H1 (cell line): ENCODE measurements around the gene CDKN2AIP.
A peak's percentile ranks its signal among the peaks of the same experiment; 100 is the strongest.

Experiments
- ASH2L ChIP-seq: fragments of 200-600, 300-600 bp; sonication (generic); IDR thresholded peaks from one replicate; pipeline ENCODE4 v1.7.1; 2017; ENCODE audit warnings: low read length
- CHD1 ChIP-seq: IDR thresholded peaks from 2 replicates; pipeline ENCODE4 v1.6.1; 2012; ENCODE audit warnings: low read depth, low read length, improper control_type of control experiment
- CHD2 ChIP-seq: IDR thresholded peaks from 2 replicates; pipeline ENCODE4 v1.6.1; 2012; ENCODE audit warnings: low read length, improper control_type of control experiment
- POLR2A ChIP-seq, 2 experiments: IDR thresholded peaks; 1 replicate in 1 of 2; 2 replicates in 1 of 2; pipeline ENCODE4 v1.6.1; 2011; ENCODE audit warnings: low read depth in 2 of 2, low read length in 2 of 2, mild to moderate bottlenecking in 2 of 2; ENCODE audit errors: control extremely low read depth in 1 of 2
- POLR2AphosphoS5 ChIP-seq: IDR thresholded peaks from 2 replicates; pipeline ENCODE4 v1.6.1; 2011; ENCODE audit warnings: low read depth, low read length
- RFX5 ChIP-seq: IDR thresholded peaks from 2 replicates; pipeline ENCODE4 v1.6.1; 2011; ENCODE audit warnings: low read depth, low read length, improper control_type of control experiment, borderline replicate concordance
- SRF ChIP-seq: IDR thresholded peaks from 2 replicates; pipeline ENCODE4 v1.6.1; 2011; ENCODE audit warnings: mild to moderate bottlenecking, low read depth, low read length, moderate library complexity
- YY1 ChIP-seq: IDR thresholded peaks from 2 replicates; pipeline ENCODE4 v1.6.1; 2011; ENCODE audit warnings: low read depth, mild to moderate bottlenecking, low read length
- TF ChIP-seq, protein P1 (sequence below), 3 experiments: IDR thresholded peaks; 1 replicate in 2 of 3; 2 replicates in 1 of 3; pipeline versions ENCODE4 v1.5.1 to v1.6.1; 2011; ENCODE audit warnings: low read length in 3 of 3, mild to moderate bottlenecking in 3 of 3, inconsistent platforms in 2 of 3, low read depth in 1 of 3, moderate library complexity in 1 of 3; ENCODE audit not compliant: insufficient read depth in 1 of 3; ENCODE audit errors: control extremely low read depth in 1 of 3
- TF ChIP-seq, protein P2 (sequence below): IDR thresholded peaks from 2 replicates; pipeline ENCODE4 v1.6.1; 2011; ENCODE audit warnings: low read depth, mild to moderate bottlenecking, low read length; ENCODE audit not compliant: insufficient read depth

DNA sequence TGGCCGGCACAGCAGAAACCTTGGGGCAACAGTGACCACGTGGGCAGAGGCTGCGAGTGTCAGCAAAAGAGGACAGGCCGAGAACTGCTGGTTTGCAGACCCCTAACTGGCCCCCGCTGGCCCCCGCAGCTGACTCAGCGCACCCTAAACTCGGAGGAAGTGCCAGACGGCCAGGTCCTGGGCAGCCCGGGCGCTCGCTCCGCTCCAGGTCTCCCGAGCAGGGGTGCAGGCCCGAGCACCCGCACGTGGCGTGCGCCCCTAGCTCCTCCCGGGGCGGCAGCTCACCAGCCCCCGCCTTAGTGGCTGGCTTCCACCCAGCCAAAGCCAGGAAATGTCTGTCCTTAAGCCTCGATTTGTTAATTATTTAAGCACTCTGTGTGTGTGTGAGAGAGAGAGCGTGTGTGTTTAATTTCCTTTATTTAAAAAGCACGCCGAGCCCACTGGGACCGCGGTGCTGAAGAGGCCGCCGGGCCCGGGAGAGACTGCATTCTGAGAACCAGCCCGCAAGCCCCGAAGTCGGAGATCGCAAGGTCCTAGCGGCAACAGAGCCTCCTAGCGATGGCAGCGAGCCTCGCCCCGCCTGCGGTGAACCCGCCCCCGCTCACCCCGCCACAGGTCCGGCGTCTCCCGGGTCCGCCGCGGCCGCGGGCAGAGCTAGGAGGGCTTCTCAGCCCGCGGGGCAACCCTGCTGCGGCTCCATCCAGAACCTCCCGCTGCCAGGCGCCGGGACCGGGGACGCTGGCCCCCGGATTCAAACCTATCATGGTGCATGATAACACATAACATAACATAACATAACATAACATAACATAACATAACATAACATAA is 45.9 kb upstream of the CDKN2AIP start:
- peak in 1 of 2 experiments; percentile 57; a peak in 1 of 3 replicates for TF ChIP-seq POLR2A (IDR thresholded peaks at IDR 0.05; ENCODE audit: control extremely low read depth in 1 of 2, low read depth in 2 of 2, low read length in 2 of 2)
- TF ChIP-seq POLR2AphosphoS5 = peak; percentile 48
- TF ChIP-seq, protein P1, sequence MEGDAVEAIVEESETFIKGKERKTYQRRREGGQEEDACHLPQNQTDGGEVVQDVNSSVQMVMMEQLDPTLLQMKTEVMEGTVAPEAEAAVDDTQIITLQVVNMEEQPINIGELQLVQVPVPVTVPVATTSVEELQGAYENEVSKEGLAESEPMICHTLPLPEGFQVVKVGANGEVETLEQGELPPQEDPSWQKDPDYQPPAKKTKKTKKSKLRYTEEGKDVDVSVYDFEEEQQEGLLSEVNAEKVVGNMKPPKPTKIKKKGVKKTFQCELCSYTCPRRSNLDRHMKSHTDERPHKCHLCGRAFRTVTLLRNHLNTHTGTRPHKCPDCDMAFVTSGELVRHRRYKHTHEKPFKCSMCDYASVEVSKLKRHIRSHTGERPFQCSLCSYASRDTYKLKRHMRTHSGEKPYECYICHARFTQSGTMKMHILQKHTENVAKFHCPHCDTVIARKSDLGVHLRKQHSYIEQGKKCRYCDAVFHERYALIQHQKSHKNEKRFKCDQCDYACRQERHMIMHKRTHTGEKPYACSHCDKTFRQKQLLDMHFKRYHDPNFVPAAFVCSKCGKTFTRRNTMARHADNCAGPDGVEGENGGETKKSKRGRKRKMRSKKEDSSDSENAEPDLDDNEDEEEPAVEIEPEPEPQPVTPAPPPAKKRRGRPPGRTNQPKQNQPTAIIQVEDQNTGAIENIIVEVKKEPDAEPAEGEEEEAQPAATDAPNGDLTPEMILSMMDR (IDR thresholded peaks at IDR 0.05; ENCODE audit: control extremely low read depth in 1 of 3, insufficient read depth in 1 of 3, low read depth in 1 of 3, low read length in 3 of 3) = peak; percentile 68 to 89 (median 70)
- TF ChIP-seq SRF = no peak
- 0 out of 2 replicates have a peak, but pooled peaks have one; percentile 30 for TF ChIP-seq YY1
- TF ChIP-seq CHD1 = no peak
- TF ChIP-seq CHD2 = no peak
- TF ChIP-seq, protein P2, sequence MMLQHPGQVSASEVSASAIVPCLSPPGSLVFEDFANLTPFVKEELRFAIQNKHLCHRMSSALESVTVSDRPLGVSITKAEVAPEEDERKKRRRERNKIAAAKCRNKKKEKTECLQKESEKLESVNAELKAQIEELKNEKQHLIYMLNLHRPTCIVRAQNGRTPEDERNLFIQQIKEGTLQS = no peak
- peak; percentile 89 for TF ChIP-seq ASH2L
- no peak for TF ChIP-seq RFX5
